ENCODE results near the gene PRSS12. TPM values are rescaled to one million over a fixed set of nuclear protein-coding genes. Genes with fewer than 3 reads are reported as not detected.

The PRSS12 gene
- total RNA-seq, 1 experiment from 2014 or later: 5.4 TPM

DNA sequence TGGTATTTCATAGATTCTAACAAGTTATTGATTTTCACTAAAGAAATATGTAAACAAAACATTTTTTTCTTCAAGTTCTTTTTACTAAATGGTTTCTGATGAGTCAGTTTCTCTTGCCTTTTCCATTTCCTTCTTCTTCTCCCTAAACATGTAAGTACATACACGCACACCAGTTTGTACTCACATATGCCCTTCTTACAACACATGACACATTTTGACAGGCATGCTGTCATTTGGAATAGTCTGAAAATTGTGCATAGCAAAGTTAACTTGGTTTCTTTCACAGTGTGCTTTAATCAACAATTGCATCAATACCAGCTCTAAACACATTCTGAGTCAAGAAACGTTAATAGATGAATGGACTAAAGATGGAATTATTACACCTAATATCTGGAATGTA is 35.1 kb downstream of the PRSS12 start:
- H4K91ac ChIP-seq (ENCODE audit: insufficient read length, low read depth, low read length): no peak overlapping the region
- no peak overlapping the region for H2BK120ac ChIP-seq (ENCODE audit: low read depth, low read length, poor library complexity, severe bottlenecking)
- no peaks in the 10 kb centered on the region for H3K9me3 ChIP-seq (ENCODE audit: control insufficient read depth, low read depth, low read length)
- H3T11ph ChIP-seq (ENCODE audit: low read length): no peak overlapping the region
- no peaks in the 10 kb centered on the region for H3K79me1 ChIP-seq (ENCODE audit: insufficient read depth, low read depth, low read length, poor library complexity, severe bottlenecking)
- H2AFZ ChIP-seq (ENCODE audit: low read length): no peak overlapping the region
- no peak overlapping the region for H2BK12ac ChIP-seq (ENCODE audit: insufficient read length, low read depth, low read length)
- H3K4me2 ChIP-seq (ENCODE audit: insufficient read depth, insufficient read length, low read length): no peak overlapping the region
- Mint-ChIP-seq H3K9me3 (no peaks in the 10 kb centered on the region), H3K4me1 (peaks cover 4 to 7% of the 10 kb centered on the region in 2 experiments), H3K27me3 (ENCODE audit: low read depth) (no peaks in the 10 kb centered on the region; the same call in 1 of the 2 replicates), H3K36me3 (ENCODE audit: insufficient read depth in 1 of 3, low read depth in 3 of 3) (no peaks in the 10 kb centered on the region; a peak in 1 of 7 replicates), H3K4me3 (no peak overlapping the region), H3K27ac (no peak overlapping the region)
- H3K4ac ChIP-seq (ENCODE audit: low read depth, low read length): no peak overlapping the region
- H3K14ac ChIP-seq (ENCODE audit: insufficient read depth, low read length): no peak overlapping the region
- DNase-seq: no peak
- H2BK15ac ChIP-seq (ENCODE audit: low read depth, low read length): no peak overlapping the region
- no peak overlapping the region for H3K23ac ChIP-seq (ENCODE audit: insufficient read length, low read depth, low read length)
- H3K56ac ChIP-seq (ENCODE audit: insufficient read length, low read depth, low read length): no peak overlapping the region
- no peaks in the 10 kb centered on the region for H3K27me3 ChIP-seq (ENCODE audit: insufficient read depth, low read length)
- H4K20me1 ChIP-seq (ENCODE audit: control insufficient read depth, insufficient read depth, insufficient read length): no peaks in the 10 kb centered on the region
- H2AK5ac ChIP-seq (ENCODE audit: insufficient read length, low read length): no peak overlapping the region
- no peak overlapping the region for H2BK5ac ChIP-seq (ENCODE audit: insufficient read length, low read length)
- no peak overlapping the region for H3K9ac ChIP-seq (ENCODE audit: extremely low read depth, insufficient read length, low read length)
- WGBS (ENCODE audit: extremely low coverage, insufficient read length, low lambda C conversion rate): no CpG with 5 or more reads among the region's 2 CpGs
- no peak overlapping the region for H3K18ac ChIP-seq (ENCODE audit: insufficient read length, low read depth, low read length)
- H3K79me2 ChIP-seq (ENCODE audit: insufficient read depth, low read length): no peaks in the 10 kb centered on the region
- no peak overlapping the region for H2BK20ac ChIP-seq (ENCODE audit: low read depth, low read length, poor library complexity, severe bottlenecking)
- H3K23me2 ChIP-seq (ENCODE audit: insufficient read length, low read depth, low read length, poor library complexity, severe bottlenecking): no peaks in the 10 kb centered on the region
- TF ChIP-seq, protein P1, sequence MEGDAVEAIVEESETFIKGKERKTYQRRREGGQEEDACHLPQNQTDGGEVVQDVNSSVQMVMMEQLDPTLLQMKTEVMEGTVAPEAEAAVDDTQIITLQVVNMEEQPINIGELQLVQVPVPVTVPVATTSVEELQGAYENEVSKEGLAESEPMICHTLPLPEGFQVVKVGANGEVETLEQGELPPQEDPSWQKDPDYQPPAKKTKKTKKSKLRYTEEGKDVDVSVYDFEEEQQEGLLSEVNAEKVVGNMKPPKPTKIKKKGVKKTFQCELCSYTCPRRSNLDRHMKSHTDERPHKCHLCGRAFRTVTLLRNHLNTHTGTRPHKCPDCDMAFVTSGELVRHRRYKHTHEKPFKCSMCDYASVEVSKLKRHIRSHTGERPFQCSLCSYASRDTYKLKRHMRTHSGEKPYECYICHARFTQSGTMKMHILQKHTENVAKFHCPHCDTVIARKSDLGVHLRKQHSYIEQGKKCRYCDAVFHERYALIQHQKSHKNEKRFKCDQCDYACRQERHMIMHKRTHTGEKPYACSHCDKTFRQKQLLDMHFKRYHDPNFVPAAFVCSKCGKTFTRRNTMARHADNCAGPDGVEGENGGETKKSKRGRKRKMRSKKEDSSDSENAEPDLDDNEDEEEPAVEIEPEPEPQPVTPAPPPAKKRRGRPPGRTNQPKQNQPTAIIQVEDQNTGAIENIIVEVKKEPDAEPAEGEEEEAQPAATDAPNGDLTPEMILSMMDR (conservative IDR thresholded peaks at IDR 0.05): no peak
- no peak overlapping the region for H3K27ac ChIP-seq (ENCODE audit: insufficient read length, low read depth, low read length)
- H4K8ac ChIP-seq (replicated peaks; ENCODE audit: insufficient read length, low read depth, low read length): no peak overlapping the region
- H3K4me1 ChIP-seq (ENCODE audit: insufficient read depth, low read length): no peaks in the 10 kb centered on the region
- no peak overlapping the region for H4K5ac ChIP-seq (ENCODE audit: insufficient read length, low read depth, low read length)
